Measurements from ENCODE around the gene INPP4A.

DNA sequence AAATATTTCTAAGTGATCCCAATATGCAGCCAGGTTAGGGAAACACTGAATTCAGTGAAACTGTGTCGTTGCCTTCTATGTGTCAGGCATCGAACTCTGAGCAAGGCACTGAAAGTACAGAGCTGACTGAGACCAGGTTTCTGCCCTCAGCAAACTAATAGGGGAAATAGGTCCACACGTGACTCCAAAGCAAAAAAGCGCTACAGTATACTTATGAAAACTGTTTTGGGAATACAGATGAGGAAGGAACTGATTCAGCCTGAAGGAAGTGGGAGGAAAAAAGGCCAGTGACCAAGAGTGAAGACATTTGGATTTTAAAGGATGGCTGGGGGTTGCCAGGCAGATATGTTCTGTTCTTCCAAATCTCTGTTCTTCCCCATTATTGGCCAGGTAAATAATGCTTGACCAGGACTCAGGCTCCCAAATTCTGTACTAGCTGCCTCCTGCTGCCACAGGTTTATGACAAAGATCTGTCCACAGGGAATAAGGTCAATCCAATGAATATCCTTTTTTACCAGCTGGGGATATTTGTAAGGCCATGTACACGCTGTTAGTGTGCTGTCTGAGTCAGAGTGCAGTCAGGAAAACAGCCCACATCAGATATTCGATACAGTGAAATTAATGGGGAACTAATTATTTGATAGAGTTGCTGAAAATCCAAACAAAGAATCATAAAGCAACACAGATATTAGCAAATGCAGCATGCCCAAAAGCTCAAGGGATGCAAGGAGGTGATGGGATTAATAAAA lies 24.5 kb upstream of the INPP4A start:
- TF ChIP-seq POLR2A (IDR thresholded peaks at IDR 0.05; ENCODE audit: low read depth) (no peak), EP300 (IDR thresholded peaks at IDR 0.05) (no peak)
- TF ChIP-seq, protein P1, sequence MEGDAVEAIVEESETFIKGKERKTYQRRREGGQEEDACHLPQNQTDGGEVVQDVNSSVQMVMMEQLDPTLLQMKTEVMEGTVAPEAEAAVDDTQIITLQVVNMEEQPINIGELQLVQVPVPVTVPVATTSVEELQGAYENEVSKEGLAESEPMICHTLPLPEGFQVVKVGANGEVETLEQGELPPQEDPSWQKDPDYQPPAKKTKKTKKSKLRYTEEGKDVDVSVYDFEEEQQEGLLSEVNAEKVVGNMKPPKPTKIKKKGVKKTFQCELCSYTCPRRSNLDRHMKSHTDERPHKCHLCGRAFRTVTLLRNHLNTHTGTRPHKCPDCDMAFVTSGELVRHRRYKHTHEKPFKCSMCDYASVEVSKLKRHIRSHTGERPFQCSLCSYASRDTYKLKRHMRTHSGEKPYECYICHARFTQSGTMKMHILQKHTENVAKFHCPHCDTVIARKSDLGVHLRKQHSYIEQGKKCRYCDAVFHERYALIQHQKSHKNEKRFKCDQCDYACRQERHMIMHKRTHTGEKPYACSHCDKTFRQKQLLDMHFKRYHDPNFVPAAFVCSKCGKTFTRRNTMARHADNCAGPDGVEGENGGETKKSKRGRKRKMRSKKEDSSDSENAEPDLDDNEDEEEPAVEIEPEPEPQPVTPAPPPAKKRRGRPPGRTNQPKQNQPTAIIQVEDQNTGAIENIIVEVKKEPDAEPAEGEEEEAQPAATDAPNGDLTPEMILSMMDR (IDR thresholded peaks at IDR 0.05), result no peak
